ENCODE data around the gene ASPG. TPM values are rescaled to one million over a fixed set of nuclear protein-coding genes. Genes with fewer than 3 reads are reported as not detected.

ASPG gene
- polyA plus RNA-seq, 3 donors: 0.01 TPM; not detected in 2

DNA sequence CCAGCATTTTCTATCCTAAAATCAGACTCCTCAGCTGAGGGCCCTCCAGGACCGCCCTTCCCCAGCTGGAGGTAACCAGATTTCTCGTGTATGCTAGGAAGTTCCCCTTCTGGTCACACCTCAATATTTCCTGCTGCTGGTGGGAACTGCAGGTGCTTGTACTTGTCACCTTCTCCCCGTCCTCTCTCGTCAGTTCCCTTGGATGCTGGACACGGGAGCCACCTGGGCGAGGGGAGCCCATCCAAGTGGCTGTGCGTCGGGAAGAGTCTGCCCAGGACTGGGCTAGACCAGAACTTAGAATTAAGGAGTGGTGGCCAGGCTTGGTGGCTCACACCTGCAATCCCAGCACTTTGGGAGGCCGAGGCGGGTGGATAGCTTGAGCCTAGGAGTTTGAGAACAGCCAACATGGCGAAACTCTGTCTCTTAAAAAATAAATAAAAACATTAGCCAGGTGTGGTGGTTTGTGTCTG lies 29.7 kb downstream of the ASPG start:
- H3K4me3 ChIP-seq (replicated peaks in 1 of 3; ENCODE audit: low read depth in 2 of 3, low read length in 3 of 3): no peak overlapping the region
- H3K4me2 ChIP-seq (replicated peaks; ENCODE audit: extremely low read depth, low read length, poor library complexity, severe bottlenecking): no peak overlapping the region
- H3K4me1 Mint-ChIP-seq: no peaks in the 10 kb centered on the region
- H3K27ac ChIP-seq (ENCODE audit: low read depth in 1 of 2, low read length in 2 of 2): no peak overlapping the region
- no peaks in the 10 kb centered on the region for H3K79me2 ChIP-seq (ENCODE audit: insufficient read depth, low read length)
- H3K36me3 Mint-ChIP-seq: no peaks in the 10 kb centered on the region
- 56% methylated on average over 3 of the region's 11 CpGs for WGBS (ENCODE audit: insufficient coverage)
- intact Hi-C loops (cut with micrococcal nuclease): no loop called here
- H3K27me3 ChIP-seq (ENCODE audit: control insufficient read depth in 2 of 2, insufficient read depth in 2 of 2, low read length in 2 of 2): peaks cover 0 to 18% of the 10 kb centered on the region in 2 donors
- no peak overlapping the region for H2AFZ ChIP-seq (ENCODE audit: insufficient read depth, low read depth, low read length, poor library complexity, severe bottlenecking)
- no peaks in the 10 kb centered on the region for H3K36me3 ChIP-seq (replicated peaks in 1 of 2; ENCODE audit: control insufficient read depth in 1 of 2, insufficient read depth in 2 of 2, low read length in 2 of 2)
- peak overlapping the region in 1 of 2 donors; percentile 76 for H3K4me3 Mint-ChIP-seq
- H3K27ac Mint-ChIP-seq: peak overlapping the region in 2 of 7 donors; percentile 26 to 42
- no peaks in the 10 kb centered on the region for H4K20me1 ChIP-seq (ENCODE audit: insufficient read depth, low read length)
- H3K9me3 ChIP-seq (replicated peaks in 1 of 2; ENCODE audit: control insufficient read depth in 1 of 2, insufficient read depth in 1 of 2, low read length in 2 of 2): no peaks in the 10 kb centered on the region
- peaks cover 28 to 48% (median 34%) of the 10 kb centered on the region in 3 donors for H3K27me3 Mint-ChIP-seq (ENCODE audit: low read depth in 3 of 3)
- H3K9ac ChIP-seq (ENCODE audit: insufficient read depth, low read length, poor library complexity, severe bottlenecking): no peak overlapping the region
- peaks cover 0 to 5% (median 0%) of the 10 kb centered on the region in 7 donors for H3K9me3 Mint-ChIP-seq
- peaks cover 0 to 8% of the 10 kb centered on the region in 2 donors for H3K4me1 ChIP-seq (ENCODE audit: control insufficient read depth in 1 of 2, insufficient read depth in 2 of 2, low read length in 2 of 2)
- DNase-seq: no peak
- TF ChIP-seq, protein P1, sequence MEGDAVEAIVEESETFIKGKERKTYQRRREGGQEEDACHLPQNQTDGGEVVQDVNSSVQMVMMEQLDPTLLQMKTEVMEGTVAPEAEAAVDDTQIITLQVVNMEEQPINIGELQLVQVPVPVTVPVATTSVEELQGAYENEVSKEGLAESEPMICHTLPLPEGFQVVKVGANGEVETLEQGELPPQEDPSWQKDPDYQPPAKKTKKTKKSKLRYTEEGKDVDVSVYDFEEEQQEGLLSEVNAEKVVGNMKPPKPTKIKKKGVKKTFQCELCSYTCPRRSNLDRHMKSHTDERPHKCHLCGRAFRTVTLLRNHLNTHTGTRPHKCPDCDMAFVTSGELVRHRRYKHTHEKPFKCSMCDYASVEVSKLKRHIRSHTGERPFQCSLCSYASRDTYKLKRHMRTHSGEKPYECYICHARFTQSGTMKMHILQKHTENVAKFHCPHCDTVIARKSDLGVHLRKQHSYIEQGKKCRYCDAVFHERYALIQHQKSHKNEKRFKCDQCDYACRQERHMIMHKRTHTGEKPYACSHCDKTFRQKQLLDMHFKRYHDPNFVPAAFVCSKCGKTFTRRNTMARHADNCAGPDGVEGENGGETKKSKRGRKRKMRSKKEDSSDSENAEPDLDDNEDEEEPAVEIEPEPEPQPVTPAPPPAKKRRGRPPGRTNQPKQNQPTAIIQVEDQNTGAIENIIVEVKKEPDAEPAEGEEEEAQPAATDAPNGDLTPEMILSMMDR (IDR thresholded peaks at IDR 0.05): no peak

DNA sequence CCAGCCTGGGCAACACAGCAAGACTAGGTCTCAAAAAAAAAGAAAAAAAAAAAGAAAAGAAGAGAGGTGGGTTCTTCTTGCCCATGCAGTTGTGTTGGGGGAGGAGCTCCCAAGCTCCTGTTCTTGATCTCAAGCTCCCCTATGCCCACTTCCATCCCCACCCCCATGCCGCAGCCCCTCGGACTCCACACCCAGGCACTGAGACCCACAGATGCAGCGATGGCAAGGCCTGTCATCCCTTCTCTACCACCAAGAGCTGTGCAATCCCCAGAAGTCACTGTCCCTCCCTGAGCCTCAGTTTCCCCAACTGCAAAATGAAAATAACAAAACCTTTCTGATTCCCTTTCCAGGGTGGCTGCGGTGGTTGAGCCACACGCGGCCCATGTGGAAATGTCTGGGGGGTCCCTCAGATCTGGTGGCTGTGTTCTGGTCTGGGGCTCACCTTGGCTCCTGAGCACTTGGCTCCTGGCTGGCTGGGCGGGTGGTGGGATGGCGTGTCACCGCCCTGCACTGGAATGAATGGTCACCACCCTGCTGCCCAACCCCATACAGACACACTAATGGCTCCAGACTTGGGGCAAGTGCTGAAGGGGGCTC lies 30.3 kb downstream of the ASPG start:
- Mint-ChIP-seq H3K4me3 (peak overlapping the region; percentile 51 to 76), H3K36me3 (no peaks in the 10 kb centered on the region), H3K4me1 (no peaks in the 10 kb centered on the region), H3K27me3 (ENCODE audit: low read depth in 3 of 3) (peaks cover 28 to 53% (median 34%) of the 10 kb centered on the region in 3 donors), H3K27ac (peak overlapping the region in 1 of 7 donors; percentile 46), H3K9me3 (peaks cover 0 to 6% (median 0%) of the 10 kb centered on the region in 7 donors)
- Histone ChIP-seq H3K4me2 (replicated peaks; ENCODE audit: extremely low read depth, low read length, poor library complexity, severe bottlenecking) (peak overlapping the region; percentile 58), H3K4me3 (replicated peaks in 1 of 3; ENCODE audit: low read depth in 2 of 3, low read length in 3 of 3) (peak overlapping the region in 1 of 3 experiments; percentile 51), H3K4me1 (ENCODE audit: control insufficient read depth in 1 of 2, insufficient read depth in 2 of 2, low read length in 2 of 2) (peaks cover 0 to 8% of the 10 kb centered on the region in 2 donors), H3K9me3 (replicated peaks in 1 of 2; ENCODE audit: control insufficient read depth in 1 of 2, insufficient read depth in 1 of 2, low read length in 2 of 2) (no peaks in the 10 kb centered on the region), H3K27ac (ENCODE audit: low read depth in 1 of 2, low read length in 2 of 2) (no peak overlapping the region), H3K36me3 (replicated peaks in 1 of 2; ENCODE audit: control insufficient read depth in 1 of 2, insufficient read depth in 2 of 2, low read length in 2 of 2) (no peaks in the 10 kb centered on the region), H3K79me2 (ENCODE audit: insufficient read depth, low read length) (no peaks in the 10 kb centered on the region), H3K9ac (ENCODE audit: insufficient read depth, low read length, poor library complexity, severe bottlenecking) (no peak overlapping the region), H4K20me1 (ENCODE audit: insufficient read depth, low read length) (no peaks in the 10 kb centered on the region), H3K27me3 (ENCODE audit: control insufficient read depth in 2 of 2, insufficient read depth in 2 of 2, low read length in 2 of 2) (peaks cover 0 to 18% of the 10 kb centered on the region in 2 donors), H2AFZ (ENCODE audit: insufficient read depth, low read depth, low read length, poor library complexity, severe bottlenecking) (no peak overlapping the region)
- intact Hi-C loops (cut with micrococcal nuclease): no loop called here
- TF ChIP-seq, protein P1 (IDR thresholded peaks at IDR 0.05): no peak
- WGBS (ENCODE audit: insufficient coverage): 91% methylated on average over 6 of the region's 9 CpGs
- DNase-seq: no peak

All from CD14-positive monocyte (primary cell).